Endodermal cell (in vitro differentiated cells): ENCODE results near the gene DHRS1. TPM values are rescaled to one million over a fixed set of nuclear protein-coding genes. Genes with fewer than 3 reads are reported as not detected.

Experiments used
- DNase-seq: peaks from one replicate; pipeline ENCODE4 v3.0.0-alpha.2; 2017
- H3K27ac ChIP-seq: 2 replicates; pipeline ENCODE4 v1.5.1; 2013; ENCODE audit warnings: mild to moderate bottlenecking, low read depth, low read length, moderate library complexity
- H3K27me3 ChIP-seq: 2 replicates; pipeline ENCODE4 v1.6.1; 2013; ENCODE audit warnings: mild to moderate bottlenecking, low read length, moderate library complexity; ENCODE audit not compliant: insufficient read depth, control insufficient read depth, poor library complexity, severe bottlenecking
- H3K36me3 ChIP-seq: 2 replicates; pipeline ENCODE4 v1.7.0; 2013; ENCODE audit warnings: mild to moderate bottlenecking, low read length, moderate library complexity; ENCODE audit not compliant: control insufficient read depth, insufficient read depth
- H3K4me1 ChIP-seq: one replicate; pipeline ENCODE4 v1.7.0; 2013; ENCODE audit warnings: low read length; ENCODE audit not compliant: control insufficient read depth, insufficient read depth
- H3K4me3 ChIP-seq: 2 replicates; pipeline ENCODE4 v1.5.1; 2013; ENCODE audit warnings: mild to moderate bottlenecking, low read length, moderate library complexity
- H3K9ac ChIP-seq: 2 replicates; pipeline ENCODE4 v1.6.1; 2013; ENCODE audit warnings: mild to moderate bottlenecking, low read length, moderate library complexity; ENCODE audit not compliant: poor library complexity, severe bottlenecking; ENCODE audit errors: extremely low read depth
- H3K9me3 ChIP-seq: 2 replicates; pipeline ENCODE4 v1.6.1; 2013; ENCODE audit warnings: mild to moderate bottlenecking, low read length, moderate library complexity; ENCODE audit not compliant: control insufficient read depth
- H3K27ac Mint-ChIP-seq: 2 replicates; pipeline ENCODE4 v1.8.0; 2020; ENCODE audit warnings: mixed read lengths
- H3K27me3 Mint-ChIP-seq: 2 replicates; pipeline ENCODE4 v1.8.0; 2021; ENCODE audit warnings: mild to moderate bottlenecking, mixed read lengths; ENCODE audit not compliant: insufficient read depth
- H3K36me3 Mint-ChIP-seq: 2 replicates; pipeline ENCODE4 v1.8.0; 2020; ENCODE audit warnings: low read depth, mixed read lengths
- H3K4me1 Mint-ChIP-seq: 2 replicates; pipeline ENCODE4 v1.8.0; 2020; ENCODE audit warnings: mixed read lengths
- H3K4me3 Mint-ChIP-seq: 2 replicates; pipeline ENCODE4 v1.8.0; 2020; ENCODE audit warnings: mild to moderate bottlenecking, moderate library complexity, mixed read lengths
- H3K9me3 Mint-ChIP-seq: 2 replicates; pipeline ENCODE4 v1.8.0; 2020; ENCODE audit warnings: mild to moderate bottlenecking, mixed read lengths
- WGBS, 2 experiments: methylation state at CpG; one replicate each; pipeline versions ENCODE4 v1.1.5 to v1.1.7; 2013; ENCODE audit warnings: missing lambda C conversion rate in 2 of 2, mixed read lengths in 1 of 2; ENCODE audit not compliant: insufficient coverage in 1 of 2, insufficient read length in 1 of 2; 5-methylcytosine and 5-hydroxymethylcytosine counted together
- total RNA-seq, 2 donors: library from RNA; stranded (reverse); fragmentation: NEBNext Ultra II Directional in 1 of 2; extraction: Animal tissue kit (Norgen Biotek cat#: 25700) in 1 of 2; gene quantifications; 2 replicates in 1 of 2; 3 replicates in 1 of 2; pipeline ENCODE4 v1.2.1, GENCODE V29; 2021
- TF ChIP-seq, protein P1 (sequence below): fragments of 200-600 bp; sonication (generic); conservative IDR thresholded peaks from 2 replicates; pipeline ENCODE4 v1.5.0; 2021; ENCODE audit warnings: antibody characterized with exemption, mild to moderate bottlenecking

Gene DHRS1
- total RNA-seq, 2 donors from 2014 or later: 21.2 to 22.5 TPM

DNA sequence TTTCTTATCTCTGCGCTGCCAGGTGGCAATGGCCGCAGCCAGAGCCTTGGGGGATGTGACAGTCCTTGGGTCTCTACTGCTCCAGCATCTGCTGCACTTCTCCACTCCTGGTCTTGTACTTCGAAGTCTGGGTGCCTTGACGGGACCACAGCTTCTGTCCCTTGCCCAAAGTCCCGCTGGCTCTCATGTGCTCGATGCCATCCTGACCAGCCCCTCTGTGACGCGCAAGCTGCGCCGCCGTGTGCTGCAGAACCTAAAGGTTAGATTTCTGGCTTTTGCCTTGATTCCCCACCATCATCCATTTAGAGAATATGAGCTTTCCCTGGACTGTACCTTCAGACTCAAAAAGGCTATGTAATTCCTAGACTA, 4.4 kb upstream of the DHRS1 start:
- no peaks in the 10 kb centered on the region for H3K4me1 ChIP-seq
- TF ChIP-seq, protein P1, sequence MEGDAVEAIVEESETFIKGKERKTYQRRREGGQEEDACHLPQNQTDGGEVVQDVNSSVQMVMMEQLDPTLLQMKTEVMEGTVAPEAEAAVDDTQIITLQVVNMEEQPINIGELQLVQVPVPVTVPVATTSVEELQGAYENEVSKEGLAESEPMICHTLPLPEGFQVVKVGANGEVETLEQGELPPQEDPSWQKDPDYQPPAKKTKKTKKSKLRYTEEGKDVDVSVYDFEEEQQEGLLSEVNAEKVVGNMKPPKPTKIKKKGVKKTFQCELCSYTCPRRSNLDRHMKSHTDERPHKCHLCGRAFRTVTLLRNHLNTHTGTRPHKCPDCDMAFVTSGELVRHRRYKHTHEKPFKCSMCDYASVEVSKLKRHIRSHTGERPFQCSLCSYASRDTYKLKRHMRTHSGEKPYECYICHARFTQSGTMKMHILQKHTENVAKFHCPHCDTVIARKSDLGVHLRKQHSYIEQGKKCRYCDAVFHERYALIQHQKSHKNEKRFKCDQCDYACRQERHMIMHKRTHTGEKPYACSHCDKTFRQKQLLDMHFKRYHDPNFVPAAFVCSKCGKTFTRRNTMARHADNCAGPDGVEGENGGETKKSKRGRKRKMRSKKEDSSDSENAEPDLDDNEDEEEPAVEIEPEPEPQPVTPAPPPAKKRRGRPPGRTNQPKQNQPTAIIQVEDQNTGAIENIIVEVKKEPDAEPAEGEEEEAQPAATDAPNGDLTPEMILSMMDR: no peak
- H3K27ac ChIP-seq: no peak overlapping the region
- peaks cover 19% of the 10 kb centered on the region for H3K4me1 Mint-ChIP-seq
- H3K9me3 ChIP-seq: no peaks in the 10 kb centered on the region
- DNase-seq: no peak
- H3K27ac Mint-ChIP-seq: no peak overlapping the region
- H3K36me3 ChIP-seq: peaks cover 65% of the 10 kb centered on the region
- no peaks in the 10 kb centered on the region for H3K27me3 Mint-ChIP-seq
- H3K9ac ChIP-seq: no peak overlapping the region
- no peaks in the 10 kb centered on the region for H3K9me3 Mint-ChIP-seq
- H3K4me3 Mint-ChIP-seq: no peak overlapping the region
- 94 to 97% methylated on average over 10 to 11 of the region's 11 CpGs for WGBS, 2 experiments
- no peaks in the 10 kb centered on the region for H3K27me3 ChIP-seq
- H3K36me3 Mint-ChIP-seq: peaks cover 66% of the 10 kb centered on the region
- no peak overlapping the region for H3K4me3 ChIP-seq

DNA sequence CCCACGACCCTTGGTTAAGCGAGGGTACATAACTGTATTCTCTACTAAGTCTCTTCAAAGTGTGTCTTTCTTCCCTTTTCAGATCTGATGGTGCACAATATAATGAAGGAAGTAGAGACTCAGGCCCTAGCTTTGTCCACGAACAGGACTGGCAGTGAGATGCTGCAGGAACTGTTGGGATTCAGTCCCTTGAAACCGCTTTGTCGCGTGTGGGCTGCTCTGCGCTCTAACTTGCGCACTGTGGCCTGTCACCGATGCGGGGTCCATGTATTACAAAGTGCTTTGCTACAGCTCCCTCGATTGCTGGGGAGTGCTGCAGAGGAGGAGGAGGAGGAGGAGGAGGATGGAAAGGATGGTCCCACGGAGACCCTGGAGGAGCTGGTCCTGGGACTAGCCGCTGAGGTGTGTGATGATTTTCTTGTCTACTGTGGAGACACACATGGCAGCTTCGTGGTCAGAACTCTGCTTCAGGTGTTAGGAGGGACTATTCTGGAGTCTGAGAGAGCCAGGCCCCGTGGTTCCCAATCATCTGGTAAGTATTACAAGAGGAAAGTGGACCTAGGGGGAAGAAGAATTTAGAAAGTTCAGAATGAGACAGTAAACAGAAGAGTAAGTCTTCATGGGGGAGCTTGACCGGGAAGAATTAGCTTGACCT, 873 bp upstream of the DHRS1 start:
- peak overlapping the region; percentile 92 for H3K4me3 ChIP-seq
- Mint-ChIP-seq H3K27me3 (no peaks in the 10 kb centered on the region), H3K4me1 (peaks cover 16% of the 10 kb centered on the region), H3K4me3 (peak overlapping the region; percentile 89), H3K9me3 (no peaks in the 10 kb centered on the region), H3K27ac (peak overlapping the region; percentile 97), H3K36me3 (peaks cover 54% of the 10 kb centered on the region)
- WGBS, 2 experiments: 37 to 39% methylated on average over 10 to 16 of the region's 16 CpGs
- H3K9ac ChIP-seq: peak overlapping the region; percentile 64
- H3K27ac ChIP-seq: no peak overlapping the region
- no peak for DNase-seq
- peaks cover 53% of the 10 kb centered on the region for H3K36me3 ChIP-seq
- H3K27me3 ChIP-seq: no peaks in the 10 kb centered on the region
- TF ChIP-seq, protein P1: no peak
- H3K4me1 ChIP-seq: no peaks in the 10 kb centered on the region
- no peaks in the 10 kb centered on the region for H3K9me3 ChIP-seq

DNA sequence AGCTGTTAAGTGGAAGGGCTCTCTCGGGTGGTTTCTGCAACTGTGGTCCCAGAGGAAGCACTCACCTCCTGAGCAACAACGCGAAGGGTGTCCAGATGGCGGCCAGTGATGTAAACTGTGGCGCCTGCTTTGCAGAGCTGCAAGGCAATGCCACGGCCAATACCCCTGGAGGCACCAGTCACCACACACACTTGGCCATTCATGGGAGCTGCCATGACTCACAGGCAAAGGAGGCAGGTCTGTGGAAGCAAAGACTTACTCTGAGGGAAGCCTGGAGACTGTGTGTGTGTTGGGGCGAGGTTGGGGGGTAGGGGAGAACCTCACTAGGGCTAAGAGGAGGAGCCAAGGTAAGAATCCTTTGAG, 707 bp downstream of the DHRS1 start:
- WGBS, 2 experiments: 81 to 85% methylated on average over 6 to 7 of the region's 7 CpGs
- H3K4me1 ChIP-seq: no peaks in the 10 kb centered on the region

More for the DNA sequence above, 707 bp downstream of the DHRS1 start:
- H3K27ac ChIP-seq: no peak overlapping the region
- Mint-ChIP-seq H3K27ac (peak overlapping the region; percentile 97), H3K9me3 (no peaks in the 10 kb centered on the region), H3K4me3 (peak overlapping the region; percentile 89), H3K4me1 (peaks cover 16% of the 10 kb centered on the region), H3K36me3 (peaks cover 40% of the 10 kb centered on the region), H3K27me3 (no peaks in the 10 kb centered on the region)
- H3K4me3 ChIP-seq: peak overlapping the region; percentile 92
- H3K27me3 ChIP-seq: no peaks in the 10 kb centered on the region
- H3K9ac ChIP-seq: peak overlapping the region; percentile 64
- H3K9me3 ChIP-seq: no peaks in the 10 kb centered on the region
- TF ChIP-seq, protein P1: no peak
- peak; percentile 63 for DNase-seq
- H3K36me3 ChIP-seq: peaks cover 44% of the 10 kb centered on the region
